ENCODE measurements around the gene RLIM.

DNA sequence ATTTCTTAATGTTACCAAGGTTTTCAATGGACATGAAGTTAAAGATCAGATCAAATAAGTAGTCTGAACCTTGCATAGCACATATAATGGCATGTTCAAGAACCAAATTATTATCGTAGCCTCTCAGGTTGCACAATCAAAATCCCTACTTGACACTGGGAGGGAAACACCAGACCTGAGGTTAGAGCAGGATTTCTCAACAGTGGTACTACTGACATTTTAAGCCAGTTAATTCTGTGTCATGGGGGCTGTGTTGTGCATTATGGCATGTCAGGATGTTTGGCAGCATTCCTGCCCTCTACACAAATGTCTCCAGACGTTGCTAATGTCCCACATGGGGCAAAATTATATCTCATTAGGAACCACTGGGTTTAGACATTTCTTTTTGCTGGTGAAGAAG is 20.8 kb downstream of the RLIM start:
- no peak for TF ChIP-seq MYC (IDR thresholded peaks at IDR 0.05; ENCODE audit: low read depth, low read length)
- TF ChIP-seq, protein P1, sequence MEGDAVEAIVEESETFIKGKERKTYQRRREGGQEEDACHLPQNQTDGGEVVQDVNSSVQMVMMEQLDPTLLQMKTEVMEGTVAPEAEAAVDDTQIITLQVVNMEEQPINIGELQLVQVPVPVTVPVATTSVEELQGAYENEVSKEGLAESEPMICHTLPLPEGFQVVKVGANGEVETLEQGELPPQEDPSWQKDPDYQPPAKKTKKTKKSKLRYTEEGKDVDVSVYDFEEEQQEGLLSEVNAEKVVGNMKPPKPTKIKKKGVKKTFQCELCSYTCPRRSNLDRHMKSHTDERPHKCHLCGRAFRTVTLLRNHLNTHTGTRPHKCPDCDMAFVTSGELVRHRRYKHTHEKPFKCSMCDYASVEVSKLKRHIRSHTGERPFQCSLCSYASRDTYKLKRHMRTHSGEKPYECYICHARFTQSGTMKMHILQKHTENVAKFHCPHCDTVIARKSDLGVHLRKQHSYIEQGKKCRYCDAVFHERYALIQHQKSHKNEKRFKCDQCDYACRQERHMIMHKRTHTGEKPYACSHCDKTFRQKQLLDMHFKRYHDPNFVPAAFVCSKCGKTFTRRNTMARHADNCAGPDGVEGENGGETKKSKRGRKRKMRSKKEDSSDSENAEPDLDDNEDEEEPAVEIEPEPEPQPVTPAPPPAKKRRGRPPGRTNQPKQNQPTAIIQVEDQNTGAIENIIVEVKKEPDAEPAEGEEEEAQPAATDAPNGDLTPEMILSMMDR (IDR thresholded peaks at IDR 0.05; ENCODE audit: low read depth, low read length), result no peak
